ENCODE measurements around the gene BRSK2.

Gene BRSK2

GRCh38 chr11:1375955-1376258, 13.8 kb upstream of the BRSK2 start:
- no peak for DNase-seq (ENCODE audit: low read depth in 3 of 3)

- no peak for DNase-seq (ENCODE audit: low read depth in 3 of 3)
Measured at GRCh38 chr11:1377231-1377780, 12.4 kb upstream of the BRSK2 start.

GRCh38 chr11:1381793-1382425, 7.8 kb upstream of the BRSK2 start:
- no peak for DNase-seq (ENCODE audit: low read depth in 3 of 3)

- no peak for DNase-seq (ENCODE audit: low read depth in 3 of 3)
Measured at GRCh38 chr11:1382429-1382828, 7.3 kb upstream of the BRSK2 start.

DNA sequence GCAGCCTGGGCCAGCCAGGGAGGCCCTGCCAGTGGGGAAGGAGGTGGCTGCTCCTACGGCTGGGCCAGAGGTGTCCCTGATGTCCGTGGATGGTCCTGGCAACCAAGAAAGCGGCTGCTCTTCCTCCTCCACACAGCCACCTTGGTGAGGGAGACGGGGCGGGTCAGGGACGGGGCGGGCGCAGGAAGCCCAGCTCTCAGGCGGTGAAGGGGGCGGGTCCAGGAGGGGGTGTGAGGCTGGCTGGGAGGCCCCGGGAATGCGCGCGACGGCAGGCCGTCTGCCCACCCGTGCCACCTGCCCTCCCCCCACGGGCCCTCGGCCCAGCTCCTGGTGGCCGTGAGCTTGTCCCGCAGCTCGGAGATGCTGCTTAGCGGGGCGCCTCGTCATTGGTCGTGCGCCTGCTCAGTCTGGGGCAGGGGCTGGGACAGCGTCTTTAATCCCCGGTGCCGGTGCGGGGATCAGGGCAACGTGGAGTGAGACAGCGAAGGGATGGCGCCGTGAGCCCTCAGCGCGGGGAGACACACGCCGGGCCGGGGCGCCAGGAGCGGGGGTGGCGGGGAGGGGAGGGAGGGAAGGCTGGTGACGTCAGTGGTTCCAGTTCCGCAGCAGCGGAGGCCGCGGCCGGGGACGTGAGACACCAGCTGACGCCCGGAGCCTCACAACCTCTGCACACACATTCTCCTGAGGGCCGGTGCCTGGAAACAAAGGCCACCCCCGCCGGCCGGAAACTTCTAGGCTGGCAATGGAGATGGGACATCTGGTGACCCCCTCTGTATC, 6.7 kb upstream of the BRSK2 start:
- peak; percentile 61 to 79 (median 67) for DNase-seq (ENCODE audit: low read depth in 3 of 3)

DNA sequence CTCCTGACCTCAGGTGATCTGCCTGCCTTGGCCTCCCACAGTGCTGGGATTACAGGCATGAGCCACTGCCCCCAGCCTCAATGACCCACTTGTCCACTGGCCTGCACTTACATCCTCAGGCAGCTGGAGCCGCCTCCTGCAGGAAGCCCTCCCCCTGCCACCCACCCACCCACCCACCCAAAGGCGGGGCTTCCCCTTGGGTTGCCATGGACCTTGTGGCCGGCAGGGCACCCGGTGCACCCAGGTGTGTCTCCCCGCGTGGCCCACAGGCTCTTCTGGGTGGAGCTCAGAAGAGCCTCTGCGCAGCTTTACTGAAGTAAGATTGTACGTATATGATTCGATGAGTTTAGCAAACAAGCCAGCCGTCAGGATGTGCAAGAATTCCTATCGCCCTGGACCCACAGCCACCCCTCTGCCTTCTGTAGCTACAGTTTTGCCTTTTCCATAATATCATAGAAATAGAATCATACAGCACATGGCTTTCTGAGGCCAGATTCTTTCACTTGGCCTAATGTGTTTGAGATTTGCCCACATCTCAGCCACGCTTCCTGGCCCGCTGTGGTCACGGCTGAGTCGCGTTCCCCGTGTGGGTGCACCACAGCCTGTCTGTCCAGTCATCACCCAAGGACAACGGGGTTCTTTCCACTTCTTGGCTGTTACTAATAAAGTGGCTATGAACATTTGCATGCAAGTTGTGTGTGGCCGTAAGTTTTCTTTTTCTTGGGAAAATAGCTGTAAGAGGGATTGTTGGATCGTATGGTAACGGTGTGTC, 5.3 kb upstream of the BRSK2 start:
- DNase-seq (ENCODE audit: low read depth in 3 of 3) = peak in 1 of 3 donors; percentile 14

GRCh38 chr11:1387521-1387920, 2.2 kb upstream of the BRSK2 start:
- no peak for DNase-seq (ENCODE audit: low read depth in 3 of 3)

GRCh38 chr11:1387961-1388762, 1.6 kb upstream of the BRSK2 start:
- DNase-seq (ENCODE audit: low read depth in 3 of 3) = no peak

DNA sequence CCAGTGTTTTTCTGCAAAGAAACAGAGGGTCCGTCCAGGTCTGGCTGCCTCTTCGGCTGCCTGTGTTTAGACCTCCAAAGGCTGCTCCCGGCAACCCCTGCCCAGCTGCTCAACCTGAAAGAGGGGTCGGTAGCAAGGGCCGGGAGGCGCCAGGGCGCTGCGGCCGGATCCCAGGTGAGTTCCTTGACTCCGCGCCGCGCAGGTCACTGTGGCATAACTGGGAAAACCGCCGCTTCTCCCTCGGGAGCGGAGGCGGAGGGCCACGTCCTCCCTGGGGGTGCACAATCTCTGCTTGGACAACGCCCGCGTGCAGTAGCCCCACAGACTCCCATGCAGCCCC, 1.0 kb upstream of the BRSK2 start:
- DNase-seq (ENCODE audit: low read depth in 3 of 3) = no peak

DNA sequence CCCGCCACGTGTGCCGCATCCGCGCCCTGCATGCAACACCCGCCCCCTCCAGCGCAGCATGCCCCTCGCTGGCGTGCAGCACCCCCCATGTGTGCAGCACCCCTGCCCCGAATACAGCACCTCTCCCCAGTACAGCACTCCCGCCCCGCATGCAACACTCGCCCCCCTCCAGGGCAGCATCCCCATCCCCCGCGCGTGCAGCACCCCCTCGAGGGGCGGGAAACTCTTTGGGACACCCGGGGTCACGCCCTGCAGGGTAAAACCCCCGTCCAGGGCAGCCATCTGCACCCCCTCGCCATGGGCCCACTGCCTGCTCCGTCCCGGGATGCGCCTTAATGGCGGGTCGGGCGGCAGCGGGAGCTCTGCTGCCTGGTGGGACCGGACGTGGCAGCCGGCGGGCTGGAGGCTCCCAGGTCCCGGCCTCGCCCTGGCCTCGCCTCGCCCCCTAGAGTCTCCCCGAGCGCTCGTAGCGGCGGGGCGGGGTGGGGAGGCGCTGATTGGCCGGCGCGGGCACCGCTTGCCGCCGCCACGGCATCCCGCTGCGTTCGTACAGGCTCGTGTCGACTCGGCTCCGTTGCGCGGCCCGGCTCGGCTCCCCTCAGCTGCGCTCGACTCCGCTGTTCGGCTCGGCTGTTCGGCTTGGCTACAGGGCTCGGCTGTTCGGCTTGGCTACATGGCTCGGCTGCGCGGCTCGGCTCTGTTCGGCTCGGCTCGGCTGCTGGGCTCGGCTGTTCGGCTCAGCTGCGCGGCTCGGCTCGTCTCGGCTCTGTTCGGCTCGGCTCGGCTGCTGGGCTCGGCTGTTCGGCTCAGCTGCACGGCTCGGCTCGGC, 417 bp upstream of the BRSK2 start:
- peak; percentile 94 to 96 (median 94) for DNase-seq (ENCODE audit: low read depth in 3 of 3)

GRCh38 chr11:1390569-1391164, 933 bp downstream of the BRSK2 start:
- no peak for DNase-seq (ENCODE audit: low read depth in 3 of 3)

- DNase-seq (ENCODE audit: low read depth in 3 of 3) = no peak
Measured at GRCh38 chr11:1391165-1392075, 1.7 kb downstream of the BRSK2 start.

DNA sequence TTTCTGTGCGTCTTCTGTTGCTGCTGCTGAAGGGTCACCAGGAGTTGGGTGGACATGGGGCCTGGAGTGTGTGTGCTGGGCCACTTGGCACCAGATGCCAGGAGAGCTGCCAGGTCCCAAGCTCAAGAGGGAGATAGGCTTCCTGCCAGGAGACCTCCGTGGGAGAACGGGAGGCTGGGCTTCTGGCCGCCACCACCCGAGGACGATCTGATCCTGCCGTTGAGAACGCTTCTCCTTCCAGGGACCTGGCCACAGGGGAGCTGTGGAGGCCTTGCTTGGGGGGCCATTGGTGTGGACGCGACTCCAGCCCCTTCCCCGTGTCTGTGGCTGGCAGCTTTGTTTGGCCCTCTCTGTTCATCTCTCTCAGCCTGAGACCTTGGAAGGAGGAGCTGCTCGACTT, 2.4 kb downstream of the BRSK2 start:
- DNase-seq (ENCODE audit: low read depth in 3 of 3) = no peak

GRCh38 chr11:1392561-1392960, 2.8 kb downstream of the BRSK2 start:
- no peak for DNase-seq (ENCODE audit: low read depth in 3 of 3)

GRCh38 chr11:1393038-1393710, 3.4 kb downstream of the BRSK2 start:
- no peak for DNase-seq (ENCODE audit: low read depth in 3 of 3)

DNA sequence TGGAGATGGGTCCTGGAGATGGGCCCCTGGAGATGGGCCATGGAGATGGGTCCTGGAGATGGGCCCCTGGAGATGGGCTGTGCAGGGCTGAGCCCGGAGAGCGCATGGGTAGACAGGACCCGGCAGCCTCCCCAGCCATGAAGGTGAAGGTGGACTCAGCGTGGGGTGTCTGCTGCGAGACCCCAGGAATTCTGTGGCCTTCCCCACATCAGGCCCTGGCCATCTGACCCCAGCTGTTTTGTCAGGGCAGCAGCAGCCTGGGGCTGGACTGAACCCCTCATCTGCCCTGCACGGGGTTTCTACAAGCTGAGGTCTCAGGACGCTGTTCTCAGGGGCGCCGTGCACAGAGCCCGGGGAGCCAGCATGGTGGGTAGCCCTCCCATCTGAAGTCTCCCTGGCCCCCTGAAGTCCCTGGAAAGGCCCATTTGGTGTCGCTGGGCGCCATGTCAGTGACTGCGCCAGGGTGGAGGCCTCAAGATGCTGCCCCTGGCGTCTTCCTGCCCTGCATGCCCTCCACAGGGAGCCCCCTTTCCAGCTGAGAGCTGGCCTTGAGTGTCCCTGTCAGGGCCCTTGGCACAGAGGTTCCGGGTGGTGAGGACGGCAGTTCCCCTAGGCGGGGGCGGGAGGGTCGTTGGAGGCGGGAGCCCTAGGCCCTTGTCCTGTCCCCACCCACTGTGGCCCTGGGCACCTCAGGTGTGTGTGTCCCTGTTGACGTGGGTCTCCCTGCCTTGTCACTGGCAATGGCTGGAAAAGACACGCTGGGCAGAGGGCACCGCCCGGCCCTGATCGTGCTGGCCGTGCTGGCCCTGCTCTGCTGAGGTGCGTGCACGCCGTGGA, 5.4 kb downstream of the BRSK2 start:
- no peak for DNase-seq (ENCODE audit: low read depth in 3 of 3)

DNA sequence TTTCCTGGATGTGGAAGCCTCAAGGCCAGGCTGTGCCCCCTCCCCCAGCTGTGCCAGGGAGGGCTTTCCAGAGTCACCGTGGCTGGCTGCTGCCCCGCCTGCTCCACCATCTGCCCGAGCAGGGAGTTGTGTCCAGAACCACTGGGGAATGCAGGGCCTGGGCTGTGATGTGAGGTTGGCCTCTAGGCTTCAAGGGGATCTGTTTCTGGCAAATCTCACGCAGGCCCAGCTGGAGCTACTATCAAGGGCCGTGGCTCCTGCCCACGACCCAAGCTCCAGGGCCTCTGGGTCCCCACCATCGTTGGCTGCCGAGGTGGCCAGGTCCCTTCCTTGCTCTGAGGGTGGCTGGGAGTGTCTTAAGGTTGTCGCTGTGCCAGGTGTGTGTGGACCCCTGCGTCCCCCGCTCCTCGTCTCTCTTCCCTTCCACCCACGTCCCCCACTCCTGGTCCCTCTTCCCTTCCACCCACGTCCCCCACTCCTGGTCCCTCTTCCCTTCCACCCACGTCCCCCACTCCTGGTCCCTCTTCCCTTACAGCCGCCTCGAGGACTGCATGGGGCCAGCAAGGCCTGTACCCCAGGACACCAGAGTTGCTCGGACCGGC, 6.1 kb downstream of the BRSK2 start:
- DNase-seq (ENCODE audit: low read depth in 3 of 3) = no peak

All from stimulated activated CD4-positive, alpha-beta T cell treated with anti-CD3 and anti-CD28 coated beads, TNF-alpha, amount 100 ng/mL, for 48 hours (primary cell).